NB4 (cell line): ENCODE data around the gene RPS6KA5.

Experiments used
- POLR2A ChIP-seq: IDR thresholded peaks from 2 replicates; pipeline ENCODE4 v1.6.1; 2011; ENCODE audit warnings: mild to moderate bottlenecking; ENCODE audit not compliant: insufficient read length; ENCODE audit errors: extremely low read depth
- TF ChIP-seq, protein P1 (sequence below): IDR thresholded peaks from one replicate; pipeline ENCODE4 v1.5.1; 2012; ENCODE audit warnings: low read depth, low read length
- TF ChIP-seq, protein P2 (sequence below): IDR thresholded peaks from 2 replicates; pipeline ENCODE4 v1.6.1; 2011; ENCODE audit warnings: low read depth, low read length

DNA sequence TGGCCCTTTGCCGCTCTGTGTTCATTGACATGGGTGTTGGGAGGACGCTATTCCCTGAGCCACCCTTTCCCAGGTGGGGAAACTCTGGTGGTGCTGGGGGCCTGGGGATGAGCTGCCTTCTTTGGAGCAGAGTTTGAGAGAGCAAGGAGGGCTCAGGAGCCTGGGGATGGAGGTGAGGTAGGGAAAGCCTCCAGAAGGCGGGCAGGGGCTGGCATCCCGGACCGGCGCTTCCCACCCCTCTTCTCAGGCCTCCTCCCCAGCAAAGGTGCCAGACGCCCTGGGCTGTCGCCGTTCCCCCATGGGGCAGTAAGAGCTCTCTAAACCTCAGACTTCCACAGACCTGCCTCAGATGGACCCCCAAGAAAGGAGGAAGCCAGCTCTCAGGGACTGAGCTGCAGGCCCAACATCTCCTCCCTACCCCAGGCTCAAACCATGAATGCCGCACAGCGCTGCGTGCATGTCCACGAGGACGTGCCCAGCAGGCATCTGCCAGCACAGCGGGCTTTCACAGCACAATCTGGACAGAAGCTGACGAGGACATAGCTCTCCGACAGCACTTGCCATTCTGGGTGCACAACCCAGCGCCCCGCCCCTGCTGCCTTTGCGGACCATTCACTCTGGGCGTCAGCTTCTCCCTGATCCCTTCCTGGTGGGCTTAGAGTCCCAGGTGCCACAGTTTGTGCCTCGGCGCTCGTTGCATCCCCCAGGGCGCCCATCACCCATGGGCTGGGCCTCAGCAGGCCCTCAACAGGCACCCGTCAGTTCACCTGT is 229.3 kb downstream of the RPS6KA5 start:
- TF ChIP-seq, protein P1, sequence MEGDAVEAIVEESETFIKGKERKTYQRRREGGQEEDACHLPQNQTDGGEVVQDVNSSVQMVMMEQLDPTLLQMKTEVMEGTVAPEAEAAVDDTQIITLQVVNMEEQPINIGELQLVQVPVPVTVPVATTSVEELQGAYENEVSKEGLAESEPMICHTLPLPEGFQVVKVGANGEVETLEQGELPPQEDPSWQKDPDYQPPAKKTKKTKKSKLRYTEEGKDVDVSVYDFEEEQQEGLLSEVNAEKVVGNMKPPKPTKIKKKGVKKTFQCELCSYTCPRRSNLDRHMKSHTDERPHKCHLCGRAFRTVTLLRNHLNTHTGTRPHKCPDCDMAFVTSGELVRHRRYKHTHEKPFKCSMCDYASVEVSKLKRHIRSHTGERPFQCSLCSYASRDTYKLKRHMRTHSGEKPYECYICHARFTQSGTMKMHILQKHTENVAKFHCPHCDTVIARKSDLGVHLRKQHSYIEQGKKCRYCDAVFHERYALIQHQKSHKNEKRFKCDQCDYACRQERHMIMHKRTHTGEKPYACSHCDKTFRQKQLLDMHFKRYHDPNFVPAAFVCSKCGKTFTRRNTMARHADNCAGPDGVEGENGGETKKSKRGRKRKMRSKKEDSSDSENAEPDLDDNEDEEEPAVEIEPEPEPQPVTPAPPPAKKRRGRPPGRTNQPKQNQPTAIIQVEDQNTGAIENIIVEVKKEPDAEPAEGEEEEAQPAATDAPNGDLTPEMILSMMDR = no peak
- no peak for TF ChIP-seq POLR2A
- TF ChIP-seq, protein P2, sequence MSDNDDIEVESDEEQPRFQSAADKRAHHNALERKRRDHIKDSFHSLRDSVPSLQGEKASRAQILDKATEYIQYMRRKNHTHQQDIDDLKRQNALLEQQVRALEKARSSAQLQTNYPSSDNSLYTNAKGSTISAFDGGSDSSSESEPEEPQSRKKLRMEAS = no peak
